Spinal cord (tissue), 10 donors: Measurements from ENCODE around the gene GRIN3A. TPM values are rescaled to one million over a fixed set of nuclear protein-coding genes. Genes with fewer than 3 reads are reported as not detected.
A peak's percentile ranks its signal among the peaks of the same experiment; 100 is the strongest.

Experiments
- DNase-seq, 6 donors: peaks; one replicate each; pipeline versions ENCODE4 v3.0.0 to v3.0.0-alpha.2; 2013 to 2015; ENCODE audit warnings: low spot score in 6 of 6, low read depth in 4 of 6
- H3K27ac ChIP-seq: one replicate; pipeline ENCODE4 v1.5.1; 2013; ENCODE audit warnings: low read depth, low read length, control low read depth
- H3K27me3 ChIP-seq: one replicate; pipeline ENCODE4 v1.6.1; 2013; ENCODE audit warnings: low read length; ENCODE audit not compliant: control insufficient read depth, insufficient read depth
- H3K36me3 ChIP-seq: one replicate; pipeline ENCODE4 v1.6.1; 2013; ENCODE audit warnings: low read length; ENCODE audit not compliant: control insufficient read depth, insufficient read depth
- H3K4me1 ChIP-seq: one replicate; pipeline ENCODE4 v1.6.1; 2013; ENCODE audit warnings: low read length; ENCODE audit not compliant: control insufficient read depth, insufficient read depth
- H3K4me3 ChIP-seq: one replicate; pipeline ENCODE4 v1.5.1; 2013; ENCODE audit warnings: low read depth, low read length, control low read depth
- H3K9me3 ChIP-seq: one replicate; pipeline ENCODE4 v1.6.1; 2013; ENCODE audit warnings: low read length; ENCODE audit not compliant: control insufficient read depth, insufficient read depth
- WGBS: methylation state at CpG from one replicate; pipeline ENCODE4 v1.1.5; 2013; ENCODE audit warnings: missing lambda C conversion rate; ENCODE audit not compliant: insufficient coverage; 5-methylcytosine and 5-hydroxymethylcytosine counted together
- polyA plus RNA-seq, 2 donors: library from polyadenylated mRNA; unstranded; fragments of 120-200 nt; gene quantifications; one replicate each; pipeline ENCODE4 v1.2.1, GENCODE V29; 2013; ENCODE audit not compliant: insufficient read length in 2 of 2
- total RNA-seq, 2 donors: library from RNA; depleted of rRNA in 1 of 2; stranded (reverse); fragments of 120-200 nt in 1 of 2; fragments of >200 nt in 1 of 2; gene quantifications; one replicate each; pipeline versions ENCODE4 v1.2.3 to v1.2.4, GENCODE V29; 2013 to 2014
- donor health status: healthy.

Gene GRIN3A
- total and polyA plus RNA-seq, 4 donors = 8.5 to 27.2 (median 20.2) TPM

GRCh38 chr9:101639785-101640665 lies 98.4 kb downstream of the GRIN3A start:
- no CpG with 5 or more reads among the region's 2 CpGs for WGBS
- Histone ChIP-seq H3K36me3 (no peaks in the 10 kb centered on the region), H3K4me3 (no peak overlapping the region), H3K27me3 (no peaks in the 10 kb centered on the region), H3K4me1 (no peaks in the 10 kb centered on the region), H3K9me3 (peaks cover 4% of the 10 kb centered on the region), H3K27ac (no peak overlapping the region)
- DNase-seq = no peak

GRCh38 chr9:101639311-101639710 lies 99.1 kb downstream of the GRIN3A start:
- no peaks in the 10 kb centered on the region for H3K36me3 ChIP-seq
- peak in 2 of 6 donors; percentile 11 to 63 for DNase-seq
- no peaks in the 10 kb centered on the region for H3K27me3 ChIP-seq
- H3K4me1 ChIP-seq = no peaks in the 10 kb centered on the region
- H3K9me3 ChIP-seq = peaks cover 4% of the 10 kb centered on the region
- H3K4me3 ChIP-seq = no peak overlapping the region
- WGBS = no CpG with 5 or more reads among the region's 1 CpG
- H3K27ac ChIP-seq = no peak overlapping the region

GRCh38 chr9:101636247-101636646 lies 102.2 kb downstream of the GRIN3A start:
- Histone ChIP-seq H3K27me3 (no peaks in the 10 kb centered on the region), H3K9me3 (no peaks in the 10 kb centered on the region), H3K4me3 (no peak overlapping the region), H3K4me1 (no peaks in the 10 kb centered on the region), H3K27ac (no peak overlapping the region), H3K36me3 (no peaks in the 10 kb centered on the region)
- 80% methylated on average over 1 of the region's 3 CpGs for WGBS
- DNase-seq = no peak

- H3K27ac ChIP-seq = no peak overlapping the region
- no peaks in the 10 kb centered on the region for H3K27me3 ChIP-seq
- DNase-seq = no peak
- H3K36me3 ChIP-seq = no peaks in the 10 kb centered on the region
- H3K4me3 ChIP-seq = no peak overlapping the region
- no CpG with 5 or more reads among the region's 1 CpG for WGBS
- no peaks in the 10 kb centered on the region for H3K4me1 ChIP-seq
- no peaks in the 10 kb centered on the region for H3K9me3 ChIP-seq
Measured at GRCh38 chr9:101635473-101635872, 103.0 kb downstream of the GRIN3A start.

GRCh38 chr9:101634741-101635409 lies 103.6 kb downstream of the GRIN3A start:
- Histone ChIP-seq H3K27ac (no peak overlapping the region), H3K4me1 (no peaks in the 10 kb centered on the region), H3K4me3 (no peak overlapping the region), H3K9me3 (no peaks in the 10 kb centered on the region), H3K27me3 (no peaks in the 10 kb centered on the region), H3K36me3 (no peaks in the 10 kb centered on the region)
- WGBS = 83% methylated on average over 2 of the region's 4 CpGs
- DNase-seq = no peak

GRCh38 chr9:101632611-101633010 lies 105.8 kb downstream of the GRIN3A start:
- Histone ChIP-seq H3K27me3 (no peaks in the 10 kb centered on the region), H3K4me3 (no peak overlapping the region), H3K36me3 (no peaks in the 10 kb centered on the region), H3K4me1 (no peaks in the 10 kb centered on the region), H3K9me3 (no peaks in the 10 kb centered on the region), H3K27ac (no peak overlapping the region)
- WGBS = no CpG with 5 or more reads among the region's 1 CpG
- no peak for DNase-seq

- Histone ChIP-seq H3K27me3 (no peaks in the 10 kb centered on the region), H3K27ac (no peak overlapping the region), H3K36me3 (no peaks in the 10 kb centered on the region), H3K4me1 (no peaks in the 10 kb centered on the region), H3K4me3 (no peak overlapping the region), H3K9me3 (no peaks in the 10 kb centered on the region)
- 64% methylated on average over 2 of the region's 2 CpGs for WGBS
- no peak for DNase-seq
Measured at GRCh38 chr9:101631892-101632291, 106.6 kb downstream of the GRIN3A start.

- 80% methylated on average over 1 of the region's 5 CpGs for WGBS
- no peak for DNase-seq
- Histone ChIP-seq H3K9me3 (no peaks in the 10 kb centered on the region), H3K4me1 (no peaks in the 10 kb centered on the region), H3K4me3 (no peak overlapping the region), H3K27me3 (no peaks in the 10 kb centered on the region), H3K27ac (no peak overlapping the region), H3K36me3 (no peaks in the 10 kb centered on the region)
Measured at GRCh38 chr9:101629636-101630035, 108.8 kb downstream of the GRIN3A start.

- Histone ChIP-seq H3K4me1 (no peaks in the 10 kb centered on the region), H3K27ac (no peak overlapping the region), H3K4me3 (no peak overlapping the region), H3K9me3 (no peaks in the 10 kb centered on the region), H3K27me3 (no peaks in the 10 kb centered on the region), H3K36me3 (no peaks in the 10 kb centered on the region)
- 100% methylated on average over 1 of the region's 4 CpGs for WGBS
- peak in 1 of 6 donors; percentile 9 for DNase-seq
Measured at GRCh38 chr9:101628173-101628572, 110.3 kb downstream of the GRIN3A start.

GRCh38 chr9:101626295-101626694 lies 112.2 kb downstream of the GRIN3A start:
- H3K27me3 ChIP-seq = no peaks in the 10 kb centered on the region
- WGBS = 100% methylated on average over 1 of the region's 1 CpG
- no peaks in the 10 kb centered on the region for H3K4me1 ChIP-seq
- H3K36me3 ChIP-seq = no peaks in the 10 kb centered on the region
- DNase-seq = no peak
- no peaks in the 10 kb centered on the region for H3K9me3 ChIP-seq
- no peak overlapping the region for H3K27ac ChIP-seq
- no peak overlapping the region for H3K4me3 ChIP-seq
